Mucosa of descending colon (tissue), 3 donors: ENCODE data around the gene FHIT. TPM values are rescaled to one million over a fixed set of nuclear protein-coding genes. Genes with fewer than 3 reads are reported as not detected.

Experiments used
- ATAC-seq: fragments of 200-7000 bp; cut with Tn5 transposase; one replicate; pipeline ENCODE4 v1.9.1; 2020; ENCODE audit warnings: mild to moderate bottlenecking, moderate library complexity
- DNase-seq, 3 donors: peaks; one replicate each; pipeline ENCODE4 v3.0.0-alpha.2; 2020
- H3K36me3 ChIP-seq: fragments of 200-600 bp; one replicate; pipeline ENCODE4 v1.8.0; 2021; ENCODE audit warnings: low read depth, mild to moderate bottlenecking
- H3K4me1 ChIP-seq: fragments of 200-600 bp; one replicate; pipeline ENCODE4 v1.8.0; 2021; ENCODE audit warnings: low read depth, mild to moderate bottlenecking
- H3K4me3 ChIP-seq: fragments of 200-600 bp; one replicate; pipeline ENCODE4 v1.8.0; 2021; ENCODE audit warnings: mild to moderate bottlenecking
- H3K9me3 ChIP-seq: fragments of 200-600 bp; one replicate; pipeline ENCODE4 v1.8.0; 2021; ENCODE audit warnings: mild to moderate bottlenecking
- intact Hi-C, 2 donors: fragments of 100-400 bp; cut with DNase I in 1 of 2; cut with micrococcal nuclease in 1 of 2; formaldehyde crosslinking; loops; one replicate each; pipeline versions ENCODE4 v1.11.0 to v1.11.1; 2022; cut with DNase I, micrococcal nuclease
- total RNA-seq, 3 donors: library from RNA; stranded (reverse); fragmentation: NEBNext Ultra II Directional in 2 of 3; extraction: Animal tissue kit (Norgen Biotek cat#: 25700) in 2 of 3; gene quantifications; one replicate each; pipeline versions ENCODE4 v1.2.1 to v1.2.4, GENCODE V29; 2021 to 2023
- TF ChIP-seq, protein P1 (sequence below): fragments of 200-600 bp; IDR thresholded peaks from one replicate; pipeline ENCODE4 v1.8.0; 2022; ENCODE audit warnings: antibody characterized with exemption, mild to moderate bottlenecking
- donor health status: DM: no; HTN: no; CAD: no; lungs with moderate emphysema.
- donor health status: DM: no; HTN: no; CAD: no.
- donor health status: DM: no; HTN: yes; CAD: no.

The FHIT gene
- total RNA-seq, 3 donors from 2014 or later = 8.9 to 20.7 (median 18.6) TPM

- no peak for ATAC-seq
- no peaks in the 10 kb centered on the region for H3K9me3 ChIP-seq
- no peak for DNase-seq
- intact Hi-C loops = no loop called here
- no peaks in the 10 kb centered on the region for H3K36me3 ChIP-seq
- TF ChIP-seq, protein P1, sequence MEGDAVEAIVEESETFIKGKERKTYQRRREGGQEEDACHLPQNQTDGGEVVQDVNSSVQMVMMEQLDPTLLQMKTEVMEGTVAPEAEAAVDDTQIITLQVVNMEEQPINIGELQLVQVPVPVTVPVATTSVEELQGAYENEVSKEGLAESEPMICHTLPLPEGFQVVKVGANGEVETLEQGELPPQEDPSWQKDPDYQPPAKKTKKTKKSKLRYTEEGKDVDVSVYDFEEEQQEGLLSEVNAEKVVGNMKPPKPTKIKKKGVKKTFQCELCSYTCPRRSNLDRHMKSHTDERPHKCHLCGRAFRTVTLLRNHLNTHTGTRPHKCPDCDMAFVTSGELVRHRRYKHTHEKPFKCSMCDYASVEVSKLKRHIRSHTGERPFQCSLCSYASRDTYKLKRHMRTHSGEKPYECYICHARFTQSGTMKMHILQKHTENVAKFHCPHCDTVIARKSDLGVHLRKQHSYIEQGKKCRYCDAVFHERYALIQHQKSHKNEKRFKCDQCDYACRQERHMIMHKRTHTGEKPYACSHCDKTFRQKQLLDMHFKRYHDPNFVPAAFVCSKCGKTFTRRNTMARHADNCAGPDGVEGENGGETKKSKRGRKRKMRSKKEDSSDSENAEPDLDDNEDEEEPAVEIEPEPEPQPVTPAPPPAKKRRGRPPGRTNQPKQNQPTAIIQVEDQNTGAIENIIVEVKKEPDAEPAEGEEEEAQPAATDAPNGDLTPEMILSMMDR = no peak
- no peak overlapping the region for H3K4me3 ChIP-seq
- H3K4me1 ChIP-seq = no peaks in the 10 kb centered on the region
These were observed 1365.3 kb downstream of the FHIT start for GRCh38 chr3:59885899-59886400.

DNA sequence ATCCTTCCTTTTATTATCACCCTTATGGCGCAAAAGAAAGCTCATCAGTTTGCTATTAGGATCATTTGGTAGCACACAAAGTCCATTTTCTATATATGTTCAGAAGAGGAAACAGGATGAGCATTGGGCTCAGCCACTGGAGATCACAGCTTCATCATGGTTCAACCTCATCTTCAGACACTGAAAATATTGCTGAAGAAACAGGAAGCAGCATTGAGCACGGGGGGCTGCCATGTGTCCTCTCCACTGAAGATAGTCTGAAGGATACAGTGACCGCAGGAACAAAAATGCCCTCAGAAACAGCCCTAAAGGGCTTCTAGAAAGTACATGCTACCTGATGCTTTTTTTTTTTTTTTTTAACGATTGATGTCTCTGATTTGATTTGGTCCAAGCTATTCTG lies 1366.2 kb downstream of the FHIT start:
- Histone ChIP-seq H3K36me3 (no peaks in the 10 kb centered on the region), H3K4me1 (no peaks in the 10 kb centered on the region), H3K4me3 (no peak overlapping the region), H3K9me3 (no peaks in the 10 kb centered on the region)
- intact Hi-C loops = no loop called here
- ATAC-seq (no peak), DNase-seq (no peak)
- TF ChIP-seq, protein P1 = no peak

DNA sequence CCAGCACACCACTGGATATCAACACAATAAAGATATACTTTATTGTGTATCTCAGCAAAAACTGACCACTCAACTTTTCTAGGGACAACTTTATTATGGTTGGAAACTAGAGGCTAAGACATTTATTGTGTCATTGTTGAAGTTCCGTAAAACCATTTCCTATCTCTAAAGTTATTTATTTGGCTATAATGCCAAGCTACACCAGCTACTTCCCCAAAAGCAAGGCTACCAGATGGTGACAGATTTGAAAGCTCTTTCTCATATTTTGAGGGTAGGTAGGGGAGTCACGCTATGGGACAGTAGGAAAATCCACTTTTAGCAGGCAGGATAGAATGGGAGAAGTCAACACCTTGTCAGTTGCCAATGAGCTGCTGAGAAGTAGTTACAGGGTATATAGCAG lies 1366.8 kb downstream of the FHIT start:
- Histone ChIP-seq H3K4me3 (no peak overlapping the region), H3K9me3 (no peaks in the 10 kb centered on the region), H3K36me3 (no peaks in the 10 kb centered on the region), H3K4me1 (no peaks in the 10 kb centered on the region)
- ATAC-seq = no peak
- TF ChIP-seq, protein P1 = no peak
- intact Hi-C loops = no loop called here
- no peak for DNase-seq

DNA sequence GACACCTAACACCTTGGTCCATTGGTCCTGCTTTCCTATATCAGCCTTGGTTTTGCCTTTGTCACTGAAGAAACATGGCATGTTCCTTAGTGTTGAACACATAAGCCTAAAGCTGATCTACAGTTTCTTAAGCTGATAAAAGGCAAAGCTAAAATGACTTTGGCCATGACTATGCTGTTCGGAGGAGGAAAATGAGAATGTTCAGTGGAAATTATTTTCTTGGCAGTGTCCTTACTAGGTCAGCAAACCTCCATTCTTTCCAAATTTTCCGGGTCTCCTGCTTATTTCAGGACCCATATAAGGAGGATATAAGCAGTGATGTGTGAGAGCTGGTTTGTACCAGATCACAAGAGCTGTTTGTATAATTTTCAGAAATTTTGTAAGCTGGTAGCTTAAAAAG lies 1368.5 kb downstream of the FHIT start:
- DNase-seq (no peak), ATAC-seq (no peak)
- H3K36me3 ChIP-seq = no peaks in the 10 kb centered on the region
- no peak overlapping the region for H3K4me3 ChIP-seq
- intact Hi-C loops = no loop called here
- no peaks in the 10 kb centered on the region for H3K4me1 ChIP-seq
- no peaks in the 10 kb centered on the region for H3K9me3 ChIP-seq
- TF ChIP-seq, protein P1 = no peak

DNA sequence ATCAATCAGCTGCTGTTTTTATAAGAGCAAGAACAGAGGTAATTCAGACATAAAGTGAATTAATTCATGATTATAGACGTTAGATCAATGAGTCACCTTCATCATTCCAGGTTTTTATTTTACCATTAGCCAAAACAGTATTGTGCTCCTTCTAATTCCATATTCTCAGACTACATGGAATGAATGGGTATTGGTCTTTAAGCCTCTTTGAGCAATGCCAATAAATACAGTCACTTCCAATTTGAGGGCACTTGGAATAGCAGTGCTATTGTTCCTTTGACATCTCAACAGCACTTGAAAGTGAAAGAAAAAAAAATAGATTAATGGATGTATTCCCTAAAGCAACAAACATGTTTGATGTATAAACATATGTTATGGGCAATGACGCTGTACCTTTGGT lies 1370.5 kb downstream of the FHIT start:
- DNase-seq (no peak), ATAC-seq (no peak)
- Histone ChIP-seq H3K4me3 (no peak overlapping the region), H3K4me1 (no peaks in the 10 kb centered on the region), H3K9me3 (no peaks in the 10 kb centered on the region), H3K36me3 (no peaks in the 10 kb centered on the region)
- intact Hi-C loops = no loop called here
- TF ChIP-seq, protein P1 = no peak

GRCh38 chr3:59879031-59879581 lies 1372.1 kb downstream of the FHIT start:
- Histone ChIP-seq H3K4me3 (no peak overlapping the region), H3K4me1 (no peaks in the 10 kb centered on the region), H3K9me3 (no peaks in the 10 kb centered on the region), H3K36me3 (no peaks in the 10 kb centered on the region)
- intact Hi-C loops = no loop called here
- no peak for ATAC-seq
- DNase-seq = no peak
- TF ChIP-seq, protein P1 = no peak
